HG02870 (cell line): ENCODE results near the gene TERT.
"Not testable (repeated sequence)": the region's sequence is repeated elsewhere in the genome, so short reads cannot be mapped to it uniquely, and the experiment has no call there.

ENCODE experiments used
- ATAC-seq: cut with Tn5 transposase; IDR thresholded peaks from one replicate; pipeline ENCODE4 v1.9.1; 2021; ENCODE audit warnings: mild to moderate bottlenecking, moderate library complexity; ENCODE audit not compliant: unreplicated experiment

Gene TERT

DNA sequence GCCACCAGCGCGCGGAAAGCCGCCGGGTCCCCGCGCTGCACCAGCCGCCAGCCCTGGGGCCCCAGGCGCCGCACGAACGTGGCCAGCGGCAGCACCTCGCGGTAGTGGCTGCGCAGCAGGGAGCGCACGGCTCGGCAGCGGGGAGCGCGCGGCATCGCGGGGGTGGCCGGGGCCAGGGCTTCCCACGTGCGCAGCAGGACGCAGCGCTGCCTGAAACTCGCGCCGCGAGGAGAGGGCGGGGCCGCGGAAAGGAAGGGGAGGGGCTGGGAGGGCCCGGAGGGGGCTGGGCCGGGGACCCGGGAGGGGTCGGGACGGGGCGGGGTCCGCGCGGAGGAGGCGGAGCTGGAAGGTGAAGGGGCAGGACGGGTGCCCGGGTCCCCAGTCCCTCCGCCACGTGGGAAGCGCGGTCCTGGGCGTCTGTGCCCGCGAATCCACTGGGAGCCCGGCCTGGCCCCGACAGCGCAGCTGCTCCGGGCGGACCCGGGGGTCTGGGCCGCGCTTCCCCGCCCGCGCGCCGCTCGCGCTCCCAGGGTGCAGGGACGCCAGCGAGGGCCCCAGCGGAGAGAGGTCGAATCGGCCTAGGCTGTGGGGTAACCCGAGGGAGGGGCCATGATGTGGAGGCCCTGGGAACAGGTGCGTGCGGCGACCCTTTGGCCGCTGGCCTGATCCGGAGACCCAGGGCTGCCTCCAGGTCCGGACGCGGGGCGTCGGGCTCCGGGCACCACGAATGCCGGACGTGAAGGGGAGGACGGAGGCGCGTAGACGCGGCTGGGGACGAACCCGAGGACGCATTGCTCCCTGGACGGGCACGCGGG lies at the start of gene TERT:
TERT (minus strand) TSS at position 234 of the 815 bp plus-strand sequence; CDS start at position 155, 79 bp downstream.
- no peak for ATAC-seq

DNA sequence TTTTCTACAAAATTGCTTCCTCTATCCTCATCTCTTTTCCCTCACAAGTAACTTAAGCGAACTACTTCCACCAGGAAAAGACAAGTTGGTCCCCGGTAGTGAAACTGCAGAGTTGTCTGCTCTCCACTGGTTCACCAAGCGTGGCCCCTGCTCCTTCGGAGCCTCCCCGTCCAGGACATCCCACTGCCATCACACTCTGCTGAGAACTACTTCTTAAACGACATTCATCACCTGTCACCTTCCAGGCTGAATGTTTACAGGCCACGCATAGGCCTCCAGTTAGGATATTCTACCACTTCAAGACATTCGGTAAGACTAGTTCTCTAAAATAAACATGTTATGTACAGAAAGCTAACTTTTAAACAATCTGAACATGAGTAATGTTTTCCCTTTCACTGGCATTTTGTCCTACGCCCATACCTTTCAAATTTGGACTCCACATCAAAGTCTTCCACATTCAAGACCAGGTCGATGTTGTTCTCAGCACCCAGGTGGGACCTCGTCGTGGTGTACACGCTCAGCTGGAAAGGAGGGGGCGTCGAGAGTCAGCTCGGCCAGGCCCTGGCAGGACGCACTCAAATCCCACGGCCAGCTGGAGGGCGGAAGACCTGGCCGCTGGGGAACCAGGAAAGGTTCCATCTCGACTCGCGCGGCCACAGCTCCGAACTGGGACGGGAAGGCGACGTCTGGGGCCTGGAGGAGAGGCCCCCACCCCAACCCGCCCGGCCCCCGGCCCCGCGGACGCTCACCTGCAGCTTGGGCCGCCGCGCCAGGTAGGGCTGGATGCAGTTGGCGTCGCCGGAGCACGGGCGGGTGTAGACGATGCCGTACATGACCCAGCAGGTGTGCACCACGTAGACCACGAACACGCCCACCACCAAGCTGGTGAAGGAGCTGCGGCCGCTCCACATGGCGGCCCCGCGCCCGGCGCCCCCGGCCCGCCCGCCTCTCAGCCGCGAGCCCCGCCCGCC lies 49.3 kb upstream of the TERT start:
- ATAC-seq: peak; percentile 19

DNA sequence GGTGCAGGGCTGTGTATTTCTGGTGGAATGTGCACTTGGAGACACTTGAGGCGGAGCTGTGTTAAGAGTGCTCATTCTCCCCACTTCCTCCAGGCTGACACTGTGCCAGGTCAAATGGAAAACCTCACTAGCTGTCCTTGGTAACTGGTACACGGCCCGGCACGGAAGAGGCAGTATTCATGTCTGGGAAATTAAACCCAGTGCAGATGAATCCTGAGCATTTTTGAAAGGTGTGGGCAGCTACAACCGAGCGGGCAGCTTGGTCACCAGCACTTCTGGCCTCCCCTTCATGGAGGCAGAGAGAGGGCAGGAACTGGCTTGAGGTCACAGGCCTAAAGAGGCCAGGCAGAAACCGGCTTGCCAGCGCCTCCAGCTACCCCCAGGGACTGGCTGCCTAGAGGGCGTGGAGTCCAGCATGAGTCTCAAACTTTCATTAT lies 48.5 kb upstream of the TERT start:
- no peak for ATAC-seq

DNA sequence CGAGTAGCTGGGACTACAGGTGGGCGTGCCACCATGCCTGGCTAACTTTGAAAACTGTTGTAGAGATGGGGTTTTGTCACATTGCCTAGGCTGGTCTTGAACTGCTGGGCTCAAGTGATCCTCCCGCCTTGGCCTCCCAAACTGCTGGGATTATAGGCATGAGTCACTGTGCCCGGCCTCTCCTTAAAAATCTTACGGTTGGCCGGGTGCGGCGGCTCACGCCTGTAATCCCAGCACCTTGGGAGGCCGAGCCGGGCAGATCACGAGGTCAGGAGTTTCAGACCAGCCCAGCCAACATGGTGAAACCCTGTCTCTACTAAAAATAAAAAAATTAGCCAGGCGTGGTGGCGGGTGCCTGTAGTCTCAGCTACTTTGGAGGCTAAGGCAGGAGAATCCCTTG lies 47.8 kb upstream of the TERT start:
- ATAC-seq: not testable (repeated sequence)

DNA sequence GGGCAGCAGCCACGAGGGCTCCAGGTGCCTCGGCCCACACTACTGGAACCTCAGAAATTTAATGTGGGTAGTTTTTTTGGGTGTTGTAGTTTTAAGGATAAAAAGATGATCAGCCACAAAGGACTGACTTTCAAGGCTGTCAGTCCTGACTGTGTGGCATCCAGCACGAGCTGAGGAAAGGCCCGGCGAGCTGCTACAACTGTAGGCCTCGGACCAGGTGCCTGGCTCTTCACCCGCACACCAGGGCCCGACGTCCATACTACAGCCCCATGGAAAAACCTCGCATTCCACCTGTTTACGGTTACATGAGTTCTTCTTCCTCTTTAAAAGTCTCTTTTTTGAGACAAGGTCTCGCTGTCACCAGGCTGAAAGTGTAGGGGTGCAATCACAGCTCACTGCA lies 47.4 kb upstream of the TERT start:
- no peak for ATAC-seq

DNA sequence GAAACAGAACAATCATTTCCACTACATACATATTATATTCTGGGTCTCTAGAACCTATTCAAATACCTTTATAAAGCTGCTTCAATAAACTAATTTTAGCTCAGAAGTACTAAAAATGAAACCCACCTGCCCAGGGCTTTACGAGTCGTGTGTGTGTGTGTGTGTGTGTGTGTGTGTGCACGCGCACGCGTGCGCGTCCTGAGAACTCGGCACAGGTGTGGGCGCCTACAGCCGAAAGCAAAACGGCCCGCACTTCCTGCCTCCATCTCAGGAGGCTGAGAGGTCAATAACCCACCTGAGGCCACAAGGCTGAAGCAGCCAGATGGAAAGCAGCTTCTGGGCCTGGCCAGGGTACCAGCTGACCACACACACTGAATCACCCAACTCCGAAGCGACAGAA lies 47.0 kb upstream of the TERT start:
- peak; percentile 32 for ATAC-seq

DNA sequence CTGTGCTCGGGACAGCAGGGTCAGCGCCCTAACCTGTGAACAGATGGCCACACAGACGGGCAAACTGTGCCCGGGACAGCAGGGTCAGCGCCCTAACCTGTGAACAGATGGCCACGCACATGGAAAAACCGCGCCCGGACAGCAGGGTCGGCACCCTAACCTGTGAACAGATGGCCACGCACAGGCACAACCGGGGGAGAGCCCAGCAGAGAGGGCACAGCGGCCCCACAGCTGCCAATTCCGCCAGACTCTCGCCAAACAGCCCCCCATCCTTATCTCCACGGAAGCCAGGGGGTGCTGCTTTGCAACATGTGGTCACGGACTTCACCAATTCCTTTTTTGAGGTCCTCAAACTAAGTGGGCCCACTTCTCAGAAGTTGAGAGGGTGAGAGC lies 44.9 kb upstream of the TERT start:
- ATAC-seq: not testable (repeated sequence)

DNA sequence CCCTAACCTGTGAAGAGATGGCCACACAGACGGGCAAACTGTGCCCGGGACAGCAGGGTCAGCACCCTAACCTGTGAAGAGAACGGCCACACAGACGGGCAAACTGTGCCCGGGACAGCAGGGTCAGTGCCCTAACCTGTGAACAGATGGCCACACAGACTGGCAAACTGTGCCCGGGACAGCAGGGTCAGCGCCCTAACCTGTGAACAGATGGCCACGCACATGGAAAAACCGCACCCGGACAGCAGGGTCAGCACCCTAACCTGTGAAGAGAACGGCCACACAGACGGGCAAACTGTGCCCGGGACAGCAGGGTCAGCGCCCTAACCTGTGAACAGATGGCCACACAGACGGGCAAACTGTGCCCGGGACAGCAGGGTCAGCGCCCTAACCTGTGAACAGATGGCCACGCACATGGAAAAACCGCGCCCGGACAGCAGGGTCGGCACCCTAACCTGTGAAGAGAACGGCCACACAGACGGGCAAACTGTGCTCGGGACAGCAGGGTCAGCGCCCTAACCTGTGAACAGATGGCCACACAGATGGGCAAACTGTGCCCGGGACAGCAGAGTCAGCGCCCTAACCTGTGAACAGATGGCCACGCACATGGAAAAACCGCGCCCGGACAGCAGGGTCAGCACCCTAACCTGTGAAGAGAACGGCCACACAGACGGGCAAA lies 44.4 kb upstream of the TERT start:
- ATAC-seq: not testable (repeated sequence)

DNA sequence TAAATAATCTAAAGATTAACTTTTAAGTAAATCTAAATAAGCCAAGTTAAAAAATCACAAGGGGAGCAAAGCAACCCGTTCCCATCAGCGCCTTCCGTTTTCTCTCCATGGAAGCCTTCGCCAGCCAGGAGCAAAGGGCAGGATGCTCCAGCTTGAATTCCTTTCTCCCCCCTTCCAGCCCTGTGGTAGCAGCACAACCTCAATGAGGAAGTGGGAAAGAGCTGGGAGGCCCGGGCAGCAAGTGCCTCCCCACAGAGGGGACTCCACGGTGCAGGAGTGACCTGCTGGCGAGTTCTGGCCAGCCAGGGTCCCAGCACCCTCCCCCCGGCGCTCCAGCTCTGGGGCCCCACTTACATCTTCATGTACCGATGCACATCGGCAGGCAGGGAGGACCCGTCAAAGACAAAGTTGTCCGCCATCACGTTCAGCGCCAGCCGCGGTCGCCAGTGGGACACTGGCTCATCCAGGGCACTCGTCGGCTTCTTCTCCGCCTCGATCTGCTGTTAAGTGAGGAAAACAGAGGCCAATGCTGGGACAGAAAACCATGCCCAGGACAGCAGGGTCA lies 43.7 kb upstream of the TERT start:
- no peak for ATAC-seq

DNA sequence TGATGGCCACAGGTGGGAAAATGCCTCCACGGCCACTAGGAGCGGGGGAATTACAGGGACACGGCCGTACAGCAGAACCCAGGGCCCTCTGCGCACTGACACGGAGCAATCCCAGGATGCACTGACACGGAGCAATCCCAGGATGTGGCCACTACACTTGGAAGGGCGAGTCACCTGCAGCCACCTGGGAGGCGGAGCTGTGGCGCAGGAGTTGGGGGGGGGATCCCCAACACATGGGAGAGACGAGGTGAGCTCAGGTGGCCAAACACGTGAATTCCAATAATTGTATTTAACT lies 43.3 kb upstream of the TERT start:
- ATAC-seq: no peak

DNA sequence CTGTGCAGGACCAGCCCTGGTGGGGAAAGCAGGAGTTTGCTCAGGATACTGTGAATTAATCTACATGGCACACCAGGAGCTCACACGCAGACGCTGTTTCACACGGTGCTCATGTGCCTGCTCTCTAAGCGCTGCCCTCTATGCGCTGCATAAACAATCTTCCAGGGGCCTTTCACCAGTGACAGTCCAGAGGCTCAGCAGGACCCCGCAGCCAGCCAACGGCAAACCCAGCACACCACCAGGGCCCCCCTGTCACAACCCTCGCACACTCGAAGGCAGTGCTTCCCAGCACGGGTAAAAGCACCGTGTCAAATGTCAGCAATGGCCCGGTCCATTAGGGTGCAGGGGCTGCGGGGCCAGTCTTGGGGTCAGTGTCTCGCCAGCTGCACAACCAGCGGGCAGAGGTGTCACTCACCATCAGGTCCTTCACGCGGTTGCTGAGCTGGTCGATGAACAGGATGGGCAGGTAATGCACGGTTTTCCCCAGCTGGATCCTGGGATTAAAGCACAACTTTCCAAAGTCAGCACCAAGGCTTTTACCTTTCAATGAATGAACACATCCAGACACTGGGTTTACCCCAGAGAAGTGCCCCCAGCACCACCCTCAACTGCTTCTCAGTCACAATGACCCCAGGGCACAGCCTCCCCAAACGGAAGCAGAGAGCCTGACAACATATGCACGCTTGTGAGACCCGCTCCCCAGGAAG lies 42.8 kb upstream of the TERT start:
- ATAC-seq: no peak

DNA sequence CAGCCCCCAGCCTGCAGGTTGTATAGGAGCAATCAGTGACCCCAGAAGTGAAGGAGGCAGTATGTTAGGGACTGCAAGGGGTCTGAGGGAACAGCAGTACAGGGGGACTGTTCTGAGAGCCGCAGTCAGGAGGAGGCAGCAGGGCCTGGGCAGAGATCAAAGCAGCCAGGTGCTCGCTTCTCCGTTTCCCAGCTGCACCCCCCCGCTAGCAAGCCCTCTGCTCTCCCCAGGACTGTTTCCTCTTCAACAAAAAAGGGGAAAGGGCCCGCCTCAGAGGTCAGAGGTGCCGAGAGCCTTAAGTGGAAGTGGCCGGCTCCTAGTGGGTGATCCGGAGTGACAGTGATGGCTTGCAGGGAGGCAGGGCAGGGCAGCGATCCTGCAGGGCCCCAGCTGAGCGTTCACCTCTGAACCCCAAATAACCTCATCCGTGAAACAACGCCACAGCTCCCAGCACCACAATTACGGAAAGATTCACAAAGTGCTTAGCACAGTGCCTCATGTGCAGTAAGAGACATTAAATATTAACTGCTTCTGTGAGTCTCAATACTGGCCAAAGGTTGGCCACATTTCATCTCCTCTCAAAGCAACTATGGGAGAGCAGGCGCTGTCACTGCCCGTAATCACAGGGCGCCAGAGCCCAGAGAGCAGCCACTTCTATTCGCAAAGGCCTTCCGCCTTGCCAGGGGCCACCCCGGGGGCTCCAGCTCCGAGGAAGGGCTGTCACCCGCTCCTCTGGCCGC lies 42.1 kb upstream of the TERT start:
- ATAC-seq: no peak

DNA sequence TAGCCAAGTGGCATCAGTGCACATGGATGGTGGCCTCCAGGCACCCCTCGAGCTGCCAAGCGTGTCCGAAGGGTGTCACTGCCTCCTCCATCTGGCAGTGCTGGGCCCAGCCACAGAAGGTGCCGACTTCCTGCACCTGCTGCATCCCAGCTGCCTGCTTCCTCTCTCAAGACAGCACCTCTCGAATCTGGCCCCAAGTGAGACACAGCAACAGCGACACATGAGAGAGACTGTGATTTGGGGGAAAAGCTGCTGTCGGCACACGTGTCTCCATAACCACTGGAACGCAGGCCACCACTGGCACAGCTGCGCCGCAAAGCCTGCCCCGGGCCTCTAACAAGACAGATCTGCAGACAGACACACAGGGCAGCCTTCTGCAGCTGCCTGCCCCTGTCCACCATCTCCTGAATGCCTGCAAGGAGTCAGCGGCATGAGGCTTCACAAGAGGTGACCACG lies 41.3 kb upstream of the TERT start:
- no peak for ATAC-seq

DNA sequence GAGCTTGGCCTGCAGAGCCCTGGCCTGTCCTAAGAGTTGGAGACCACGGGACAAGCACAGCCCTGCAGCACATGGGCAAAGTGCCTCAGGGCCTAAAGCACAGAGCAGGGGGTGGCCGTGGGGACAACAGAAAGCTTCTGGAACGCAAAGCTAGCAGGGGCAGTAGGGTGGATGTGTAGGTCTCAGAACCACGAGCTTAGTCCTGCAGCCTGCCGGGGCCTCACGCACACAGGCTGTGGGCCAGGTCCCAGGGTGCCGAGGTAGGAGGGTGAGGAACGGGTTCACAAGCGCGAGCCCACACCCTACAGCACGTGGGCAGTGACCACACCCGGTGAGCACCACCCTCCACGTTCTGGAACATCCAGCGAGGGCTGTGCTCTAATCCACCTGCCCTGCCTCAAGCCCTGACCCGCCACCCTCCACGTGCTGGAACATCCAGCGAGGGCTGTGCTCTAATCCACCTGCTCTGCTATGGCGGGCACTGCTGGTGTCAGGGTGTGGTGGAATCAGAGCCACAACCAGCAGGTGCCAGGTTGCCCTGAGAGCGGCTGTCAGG lies 40.8 kb upstream of the TERT start:
- ATAC-seq: no peak

DNA sequence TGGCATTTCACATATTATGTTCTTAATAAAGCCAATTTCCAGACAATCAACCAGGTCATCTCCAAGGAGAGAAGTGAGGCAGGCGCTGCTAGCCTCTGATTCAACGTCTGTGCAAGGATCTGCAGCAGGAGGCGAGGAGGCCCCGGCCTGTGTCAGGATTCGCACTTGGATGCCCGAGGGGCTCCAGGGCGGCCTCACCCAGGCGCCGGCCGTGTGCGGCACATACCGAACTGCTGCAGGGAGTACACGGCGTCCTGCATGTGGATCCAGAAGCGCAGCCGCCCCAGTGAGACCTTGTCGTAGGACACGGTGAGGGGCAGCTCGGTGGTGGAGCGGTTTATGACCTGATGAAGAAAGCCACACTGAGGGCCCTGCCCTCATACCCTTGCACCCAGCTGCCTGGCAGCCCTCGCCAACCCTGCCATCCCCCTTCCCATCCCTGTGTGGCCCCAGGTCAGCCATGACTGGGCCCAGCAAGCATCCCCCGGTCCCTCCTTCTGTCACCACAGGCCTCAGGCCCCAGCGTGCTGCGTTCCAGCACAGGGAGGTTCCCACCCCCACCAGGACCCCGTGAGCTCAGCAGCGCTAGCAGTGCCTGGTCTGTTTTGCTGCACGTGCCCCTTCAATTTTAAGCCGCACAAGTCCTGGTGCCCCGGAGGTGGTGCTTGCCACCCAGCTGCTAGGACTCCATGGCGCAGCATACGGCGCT lies 40.1 kb upstream of the TERT start:
- no peak for ATAC-seq

DNA sequence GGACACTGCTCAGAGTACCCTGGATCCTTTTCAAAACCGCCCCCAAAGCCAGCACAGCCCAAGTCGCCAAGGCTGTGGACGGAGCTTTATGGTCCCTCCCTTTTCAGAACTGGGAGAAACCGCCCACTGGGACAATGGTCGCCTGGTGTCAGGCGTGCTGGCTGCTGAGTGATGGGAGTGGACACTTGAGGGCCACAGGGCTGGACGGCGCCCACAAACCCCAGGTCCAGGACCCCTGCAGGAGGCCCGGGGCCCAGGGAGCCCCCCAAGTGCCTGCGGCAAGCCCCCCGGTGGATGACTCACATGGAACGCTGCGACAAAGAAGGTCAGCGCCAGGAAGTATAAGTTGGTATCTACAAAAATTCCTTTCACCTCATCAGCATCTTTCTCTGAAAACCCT lies 39.1 kb upstream of the TERT start:
- no peak for ATAC-seq

DNA sequence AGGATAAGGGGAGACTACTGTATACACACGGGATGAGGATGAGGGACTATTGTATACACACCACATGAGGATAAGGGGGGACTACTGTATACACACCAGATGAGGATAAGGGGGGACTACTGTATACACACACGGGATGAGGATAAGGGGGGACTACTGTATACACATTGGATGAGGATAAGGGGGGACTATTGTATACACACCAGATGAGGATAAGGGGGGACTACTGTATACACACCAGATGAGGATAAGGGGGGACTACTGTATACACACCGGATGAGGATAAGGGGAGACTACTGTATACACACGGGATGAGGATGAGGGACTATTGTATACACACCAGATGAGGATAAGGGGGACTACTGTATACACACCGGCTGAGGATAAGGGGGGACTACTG lies 38.4 kb upstream of the TERT start:
- ATAC-seq: not testable (repeated sequence)

DNA sequence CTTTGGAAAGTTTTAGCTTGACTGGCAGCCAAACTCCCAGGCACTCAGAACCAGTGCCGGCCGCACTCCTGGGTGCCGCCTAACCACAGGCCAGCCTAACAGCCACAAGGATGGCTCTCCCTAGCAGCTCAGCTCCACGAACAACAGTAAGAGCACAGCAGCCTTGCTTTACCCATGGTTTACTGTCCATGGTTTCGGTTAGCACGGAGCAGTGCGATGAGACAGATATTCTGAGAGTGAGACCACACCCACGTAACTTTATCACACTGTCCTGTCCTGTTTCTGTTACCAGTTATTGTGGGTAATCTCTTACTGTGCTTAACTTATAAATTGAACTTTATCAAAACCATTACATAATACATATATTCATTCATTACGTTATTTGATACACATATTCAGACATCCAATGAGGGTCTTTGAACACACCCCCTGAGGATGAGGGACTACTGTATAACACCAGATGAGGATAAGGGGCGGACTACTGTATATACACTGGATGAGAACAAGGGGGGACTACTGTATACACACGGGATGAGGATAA lies 37.7 kb upstream of the TERT start:
- no peak for ATAC-seq
